T-helper 2 cell (primary cell): Measurements from ENCODE around the gene BTBD8.

Experiments used
- DNase-seq, 5 experiments: peaks; one replicate each; pipeline versions ENCODE4 v3.0.0 to v3.0.0-alpha.2; 2012 to 2022

BTBD8 gene

DNA sequence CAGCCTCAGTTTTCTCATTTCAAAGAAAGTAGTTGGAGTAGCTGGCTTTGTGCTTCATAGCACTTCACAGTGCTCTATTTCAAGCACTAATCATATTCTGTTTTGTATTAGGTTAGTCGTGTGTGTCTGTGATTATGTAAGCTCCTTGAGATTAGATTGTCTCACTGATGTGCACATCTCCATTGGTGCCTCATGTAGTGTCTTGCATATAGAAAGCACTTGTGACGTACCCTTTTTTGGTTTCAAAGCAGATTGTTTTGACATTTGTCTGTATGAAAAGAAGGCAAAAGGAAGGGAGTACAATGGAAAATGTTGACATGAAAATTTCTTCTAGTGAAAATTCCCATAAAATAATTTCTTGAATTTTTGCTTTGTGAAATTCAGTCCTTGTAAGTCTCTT is 13.9 kb downstream of the BTBD8 start:
- DNase-seq, result no peak

DNA sequence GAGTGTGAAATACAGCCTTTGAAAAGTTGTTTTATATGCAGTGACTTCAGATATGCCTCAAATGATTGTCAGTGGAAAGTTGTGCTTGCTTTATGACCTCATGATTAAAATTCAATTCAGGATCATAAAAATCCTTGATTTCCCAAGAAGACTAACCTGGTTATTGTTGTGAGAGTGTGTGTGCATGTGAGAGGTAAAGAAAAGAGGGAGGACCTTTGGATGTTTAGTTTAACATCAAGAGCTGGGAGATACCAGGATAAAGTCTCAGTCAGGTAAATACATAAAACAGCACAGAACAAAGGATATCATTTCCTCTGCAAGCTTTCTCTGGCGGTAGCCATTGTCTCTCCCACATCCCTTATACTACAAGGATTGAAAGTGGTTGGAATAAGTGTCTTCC is 14.4 kb downstream of the BTBD8 start:
- DNase-seq, result no peak

DNA sequence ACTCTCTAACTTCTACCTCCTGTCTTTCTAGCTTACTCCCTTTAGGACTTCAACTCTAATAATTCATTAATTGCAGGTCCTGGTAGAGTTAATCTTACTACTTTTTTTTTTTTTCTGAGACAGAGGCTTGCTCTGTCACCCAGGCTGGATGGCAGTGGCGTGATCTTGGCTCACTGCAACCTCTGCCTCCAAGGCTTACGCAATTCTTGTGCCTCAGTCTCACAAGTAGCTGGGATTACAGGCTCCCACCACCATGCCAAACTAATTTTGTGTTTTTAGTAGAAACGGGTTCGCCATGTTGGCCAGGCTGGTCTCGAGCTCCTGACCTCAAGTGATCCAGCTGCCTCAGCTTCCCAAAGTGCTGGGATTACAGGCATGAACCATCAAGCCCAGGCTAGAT is 15.7 kb downstream of the BTBD8 start:
- DNase-seq, result no peak

DNA sequence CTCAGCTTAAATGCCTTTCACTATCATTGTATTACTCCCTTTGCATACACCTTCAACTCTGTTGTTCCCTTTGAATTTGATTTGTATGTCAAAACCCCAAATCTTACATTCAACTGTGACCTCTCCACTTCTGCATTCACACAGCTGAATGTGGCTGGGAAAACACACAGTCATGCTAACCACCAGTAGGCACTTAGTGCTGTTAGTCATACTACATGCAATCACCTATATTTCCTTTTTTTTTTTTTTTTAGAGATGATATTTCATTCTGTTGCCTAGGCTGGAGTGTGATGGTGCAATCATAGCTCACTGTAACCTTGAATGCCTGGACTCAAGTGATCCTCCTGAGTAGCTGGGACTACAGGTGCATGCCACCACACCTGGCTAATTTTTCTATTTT is 16.2 kb downstream of the BTBD8 start:
- peak in 1 of 5 experiments; percentile 2 for DNase-seq

DNA sequence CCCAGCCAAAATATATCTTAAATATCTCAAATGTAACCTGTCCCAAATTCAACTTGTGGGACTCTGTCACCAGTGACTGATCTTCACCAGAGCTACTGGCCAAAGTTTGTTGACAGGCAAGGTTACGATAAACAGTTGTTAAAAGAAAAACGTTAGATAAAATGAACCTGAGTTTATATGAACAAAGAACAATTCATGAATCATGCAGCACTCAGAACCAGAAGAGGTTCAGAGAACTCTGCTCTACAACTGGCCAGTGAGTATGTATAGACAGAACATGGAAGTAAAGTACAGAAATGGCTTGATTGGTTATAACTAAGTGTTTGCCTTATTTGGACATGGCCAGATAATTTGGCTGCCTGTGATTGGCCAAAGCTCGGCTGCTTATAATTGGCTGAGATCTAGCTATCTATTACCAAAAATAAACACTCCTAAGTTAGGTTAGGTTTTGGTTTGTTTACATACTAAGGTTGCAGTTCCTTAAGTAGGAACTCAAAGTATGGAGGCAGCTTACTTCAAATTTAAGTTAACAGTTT is 25.5 kb downstream of the BTBD8 start:
- no peak for DNase-seq

DNA sequence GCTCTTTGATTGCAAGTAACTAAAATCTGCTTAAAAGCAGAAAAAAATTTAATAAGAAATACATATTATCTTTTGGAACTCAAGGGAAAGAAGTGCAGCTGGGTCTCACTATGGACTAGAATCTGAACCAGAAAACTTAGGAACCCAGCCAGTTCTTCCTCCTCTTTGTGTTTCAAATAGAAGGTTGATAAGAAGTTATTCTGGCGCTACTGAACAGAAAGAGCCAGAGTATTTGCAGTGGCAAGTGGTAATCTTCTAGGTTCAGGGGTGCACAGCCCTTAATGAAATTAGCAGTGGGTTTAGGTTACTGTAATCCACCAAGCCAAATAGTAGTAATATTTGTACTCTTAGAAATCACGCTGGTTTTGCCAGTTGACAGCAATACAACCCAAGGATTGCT is 28.5 kb downstream of the BTBD8 start:
- no peak for DNase-seq

DNA sequence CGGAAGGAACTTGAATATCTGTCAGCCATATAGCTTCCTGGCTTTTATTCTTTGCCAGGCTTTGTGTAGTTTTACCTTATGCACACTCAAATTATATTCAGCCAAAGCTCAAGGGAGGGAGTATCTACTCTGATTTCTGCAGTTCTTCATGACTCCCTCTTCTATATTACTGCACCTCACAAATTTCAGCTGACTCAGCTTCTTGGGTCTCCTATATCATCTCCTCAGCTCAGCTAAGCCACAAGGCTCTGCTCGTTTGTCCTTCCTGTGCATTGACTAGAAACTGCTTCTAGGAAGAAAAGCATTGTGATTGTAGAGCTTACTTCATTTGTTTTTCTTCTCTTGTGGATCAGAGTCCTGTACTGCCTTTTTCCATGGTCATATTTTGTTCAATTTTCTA is 37.4 kb downstream of the BTBD8 start:
- DNase-seq, result peak in 1 of 5 experiments; percentile 64

DNA sequence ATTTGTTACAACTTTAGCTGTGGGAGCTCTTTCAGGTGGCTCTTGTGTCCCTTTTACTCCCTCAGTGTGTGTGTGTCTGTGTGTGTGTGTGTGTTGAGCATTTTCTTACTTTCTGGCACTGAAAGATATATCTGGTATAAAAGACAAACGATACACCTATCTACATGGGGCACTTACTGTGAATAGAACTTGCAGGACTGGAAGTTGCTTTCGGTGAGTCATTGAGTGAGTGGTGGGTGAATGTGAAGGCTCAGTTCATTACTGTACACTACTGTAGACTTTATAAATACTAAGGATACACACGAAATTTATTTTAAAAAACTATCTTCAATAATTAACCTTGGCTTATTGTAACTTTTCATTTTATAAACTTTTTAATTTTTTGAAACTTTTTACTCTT is 38.7 kb downstream of the BTBD8 start:
- DNase-seq, result peak in 1 of 5 experiments; percentile 43

DNA sequence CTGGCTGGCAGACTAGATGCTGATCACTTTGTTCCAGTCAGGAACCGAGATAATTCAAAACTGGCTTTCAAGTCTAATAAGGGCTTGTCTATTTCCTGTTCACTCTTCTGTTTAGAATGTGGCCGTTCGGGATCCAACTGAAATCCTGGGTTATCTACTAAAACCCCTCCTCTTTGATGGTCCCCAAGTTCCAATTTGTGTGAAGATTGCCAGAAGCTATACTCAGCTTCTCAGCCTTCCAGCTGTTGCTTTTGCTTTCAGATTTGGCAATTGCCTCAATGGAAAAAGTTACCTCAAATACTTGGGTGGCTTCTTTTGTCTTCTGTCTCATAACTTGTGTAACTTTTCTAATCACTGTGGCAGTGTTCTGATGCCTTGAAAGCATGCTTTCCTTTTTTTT is 43.7 kb downstream of the BTBD8 start:
- peak in 1 of 5 experiments; percentile 52 for DNase-seq

DNA sequence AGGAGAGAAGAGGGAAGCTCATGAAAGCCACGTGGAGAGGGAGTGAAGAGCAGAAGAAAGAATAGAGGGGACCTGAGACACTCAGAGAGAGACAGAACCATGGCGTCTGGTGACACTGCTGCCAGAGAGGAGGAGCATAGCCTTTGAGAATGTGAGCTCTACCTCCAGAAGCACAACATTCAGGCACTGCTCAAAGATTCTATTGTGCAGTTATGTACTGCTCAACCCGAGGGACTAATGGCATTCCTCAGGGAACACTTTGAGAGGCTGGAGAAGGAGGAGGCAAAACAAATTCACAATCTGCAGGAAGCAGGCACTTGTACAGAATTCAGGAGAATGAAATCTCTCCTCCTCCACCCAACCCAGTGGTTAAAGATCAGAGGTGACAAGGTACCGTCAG is 45.1 kb downstream of the BTBD8 start:
- DNase-seq, result peak in 1 of 5 experiments; percentile 56

DNA sequence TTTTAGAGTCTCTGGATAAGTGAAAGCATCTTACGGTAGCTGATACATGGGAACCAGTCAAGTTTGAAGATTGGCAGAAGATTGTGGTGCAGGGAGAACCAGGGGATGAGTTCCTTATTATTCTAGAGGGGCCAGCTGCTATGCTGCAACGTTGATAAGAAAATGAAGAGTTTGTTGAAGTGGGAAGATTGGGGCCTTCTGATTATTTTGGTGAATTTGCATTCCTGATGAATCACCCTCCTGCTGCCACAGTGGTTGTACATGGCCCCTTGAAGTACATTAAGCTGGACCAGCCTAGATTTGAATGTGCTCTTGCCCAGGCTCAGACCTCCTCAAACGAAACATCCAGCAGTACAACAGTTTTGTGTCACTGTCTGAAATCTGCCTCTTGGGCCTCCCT is 45.9 kb downstream of the BTBD8 start:
- DNase-seq, result no peak

DNA sequence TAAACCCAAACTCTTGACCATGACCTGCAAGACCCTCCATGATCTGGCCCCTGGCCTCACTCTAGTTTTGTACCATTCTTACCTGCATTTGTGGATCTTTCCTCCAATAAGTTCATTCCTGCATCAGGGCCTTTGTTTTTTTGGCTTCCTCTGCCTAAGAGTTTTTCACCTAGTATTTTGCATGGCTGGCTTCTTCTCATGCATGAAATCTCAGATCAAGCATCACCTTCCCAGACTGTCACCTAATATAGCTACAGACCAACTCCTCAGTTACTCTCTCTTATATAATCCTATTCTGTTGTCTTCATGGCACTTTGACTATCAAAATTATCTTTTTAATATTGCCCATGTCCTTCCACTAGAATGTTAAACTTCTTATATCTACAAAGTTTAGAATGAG is 54.2 kb downstream of the BTBD8 start:
- DNase-seq, result no peak

DNA sequence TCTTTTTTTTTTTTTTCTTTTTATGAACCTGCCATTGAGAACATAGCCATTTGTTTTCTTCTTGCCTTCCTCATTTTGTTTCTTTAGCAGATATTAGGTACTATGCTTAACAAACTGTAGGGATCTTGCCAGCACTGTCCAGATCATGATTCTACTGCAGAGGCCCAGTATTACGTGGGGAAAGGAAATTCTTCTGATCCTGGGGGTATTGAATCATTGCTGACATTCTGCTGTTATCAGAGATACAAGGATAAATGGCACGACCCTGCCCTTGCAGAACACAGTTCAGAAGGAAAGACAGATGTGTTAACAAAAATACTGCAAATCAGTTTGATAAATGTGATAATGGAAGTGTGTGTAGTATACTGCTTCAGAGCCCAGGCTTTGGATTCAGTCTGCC is 56.2 kb downstream of the BTBD8 start:
- no peak for DNase-seq

DNA sequence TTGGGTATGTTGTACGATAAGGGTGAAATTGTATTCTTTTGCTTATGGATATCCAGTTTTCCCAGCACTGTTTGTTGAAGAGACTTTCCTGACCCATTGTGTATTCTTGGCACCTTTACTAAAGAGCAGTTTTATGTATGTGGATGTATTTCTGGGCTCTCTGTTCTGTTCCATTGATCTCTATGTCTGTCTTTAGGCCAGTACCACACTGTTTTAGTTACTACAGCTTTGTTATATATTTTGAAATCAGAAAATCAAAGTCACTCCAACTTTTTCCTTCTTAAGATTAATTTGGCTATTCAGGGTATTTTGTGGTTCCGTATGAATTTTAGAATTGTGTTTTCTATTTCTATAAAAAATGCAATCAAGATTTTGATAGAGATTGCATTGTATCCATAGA is 74.8 kb downstream of the BTBD8 start:
- no peak for DNase-seq

DNA sequence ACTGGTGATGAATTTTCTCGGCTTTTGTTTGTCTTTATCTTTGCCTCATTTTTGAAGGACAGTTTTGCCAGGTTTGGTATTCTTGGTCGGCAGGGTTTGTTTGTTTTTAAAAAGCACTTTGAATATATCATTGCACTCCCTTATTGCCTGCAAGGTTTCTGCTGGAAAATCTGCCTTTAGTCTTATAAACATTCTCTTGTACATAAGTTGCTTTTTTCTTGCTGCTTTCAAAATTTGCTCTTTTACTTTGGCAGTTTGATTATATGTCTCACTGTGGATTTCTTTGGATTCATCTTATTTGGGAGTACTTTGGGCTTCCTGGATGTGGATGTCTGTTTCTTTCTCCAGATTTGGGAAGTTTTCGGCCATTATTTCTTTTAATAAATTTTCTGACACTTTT is 79.4 kb downstream of the BTBD8 start:
- no peak for DNase-seq

DNA sequence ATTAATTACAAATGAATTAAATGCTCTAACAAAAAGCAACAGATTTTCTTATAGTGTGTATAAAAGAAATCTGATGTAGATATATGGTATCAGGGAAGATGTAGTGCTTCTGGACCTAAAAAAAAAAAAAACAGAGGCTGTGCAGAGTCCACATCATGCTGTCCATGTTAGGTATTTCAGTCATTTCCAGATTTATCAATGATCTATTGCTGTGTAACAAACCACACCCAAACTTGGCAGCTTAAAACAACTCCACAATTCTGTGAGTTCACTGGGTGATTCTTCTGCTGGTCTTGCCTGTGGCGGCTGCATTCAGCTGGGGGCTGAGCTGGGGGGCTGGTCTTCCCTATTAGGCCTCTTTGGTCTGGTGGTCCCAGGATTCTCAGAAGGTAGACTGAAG is 85.2 kb downstream of the BTBD8 start:
- DNase-seq, result no peak

DNA sequence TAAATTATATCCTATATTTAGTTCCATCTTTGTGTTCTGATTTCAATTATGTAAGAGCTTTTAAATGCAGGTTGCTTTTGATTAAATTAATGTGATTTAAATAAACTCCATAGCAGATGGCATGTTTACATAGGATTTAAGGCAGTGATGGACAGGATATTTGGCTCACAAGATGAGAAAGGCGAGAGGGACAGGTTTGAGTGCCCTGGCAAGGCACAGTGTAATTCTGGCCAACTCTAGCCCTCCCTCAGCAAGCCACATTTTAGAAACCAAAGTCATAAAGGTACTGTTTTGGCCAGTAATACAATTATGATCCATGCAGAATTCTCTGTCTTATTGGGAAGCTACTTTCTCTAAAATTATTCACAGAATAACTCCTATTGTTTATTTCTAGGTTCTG is 87.0 kb downstream of the BTBD8 start:
- no peak for DNase-seq

DNA sequence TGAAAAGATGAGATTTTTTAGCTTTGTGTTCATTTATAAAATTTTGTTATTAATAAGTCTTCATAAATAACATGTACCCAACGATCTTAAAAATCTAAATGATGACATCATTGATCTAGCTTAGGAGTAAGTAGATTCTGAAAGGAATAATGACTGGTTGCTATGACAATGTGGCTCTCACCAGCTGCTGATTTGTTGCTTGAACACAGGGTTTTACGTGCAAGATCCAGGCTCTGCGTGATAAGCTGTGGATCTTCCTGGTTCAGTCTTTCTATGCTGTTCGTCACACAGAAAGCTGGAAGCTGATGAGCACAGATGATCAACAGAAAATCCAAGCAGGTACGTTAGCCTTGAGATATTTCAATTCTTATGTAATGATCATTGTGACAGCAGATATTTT is 88.5 kb downstream of the BTBD8 start:
- no peak for DNase-seq

DNA sequence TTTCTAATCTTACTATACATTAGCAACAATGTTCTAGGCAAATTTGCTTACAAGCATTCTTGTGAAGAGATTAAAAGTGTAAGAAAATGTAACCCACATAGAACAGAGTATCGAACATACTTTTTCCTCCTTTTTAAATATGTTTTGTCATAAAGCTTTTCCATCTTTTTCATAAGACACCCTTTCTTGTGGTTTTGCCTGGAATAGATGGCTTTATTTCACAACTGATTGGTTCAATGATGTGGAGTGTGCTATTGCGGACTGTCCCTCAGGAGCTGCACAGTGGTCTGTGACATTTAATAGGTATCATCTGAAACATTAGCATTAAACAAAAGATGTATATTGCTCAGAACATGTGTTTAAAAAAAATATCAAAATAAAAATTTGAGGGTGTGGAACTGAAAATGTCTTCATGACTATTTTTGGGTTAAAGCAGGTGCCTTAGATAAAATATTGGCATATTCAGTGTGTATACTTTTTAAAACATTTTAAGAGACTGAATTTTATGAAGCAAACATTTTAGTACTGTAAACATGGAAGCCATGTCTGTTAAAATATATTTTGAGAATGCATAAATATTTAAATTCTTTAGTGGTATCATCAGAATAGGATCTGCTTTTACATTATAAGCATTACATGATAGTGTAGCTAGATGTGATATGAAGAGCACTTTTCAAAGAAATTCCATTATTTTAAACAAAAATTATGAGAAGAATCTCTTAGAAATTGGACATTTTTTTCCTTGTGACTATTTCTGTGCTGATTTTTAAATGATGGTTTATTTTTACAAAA is 89.3 kb downstream of the BTBD8 start:
- no peak for DNase-seq

DNA sequence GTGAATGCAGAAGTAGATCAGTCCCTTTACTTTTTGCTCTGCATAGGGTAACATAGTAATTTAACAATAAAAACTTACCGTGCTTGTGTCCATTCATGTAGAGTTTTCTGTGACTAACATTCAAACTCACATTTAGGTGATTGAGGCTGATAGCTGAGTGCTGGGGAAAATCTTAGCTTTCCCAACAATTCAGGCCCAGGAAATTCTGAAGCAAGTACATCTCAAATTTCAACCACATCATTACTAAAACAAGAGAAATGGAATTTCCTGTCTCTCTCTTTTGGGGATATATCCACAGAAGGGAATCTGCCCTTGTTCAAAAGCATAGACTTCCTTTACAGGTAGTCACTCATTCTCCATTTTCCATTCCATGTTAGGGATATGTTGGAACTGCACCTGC is 104.5 kb downstream of the BTBD8 start:
- no peak for DNase-seq

DNA sequence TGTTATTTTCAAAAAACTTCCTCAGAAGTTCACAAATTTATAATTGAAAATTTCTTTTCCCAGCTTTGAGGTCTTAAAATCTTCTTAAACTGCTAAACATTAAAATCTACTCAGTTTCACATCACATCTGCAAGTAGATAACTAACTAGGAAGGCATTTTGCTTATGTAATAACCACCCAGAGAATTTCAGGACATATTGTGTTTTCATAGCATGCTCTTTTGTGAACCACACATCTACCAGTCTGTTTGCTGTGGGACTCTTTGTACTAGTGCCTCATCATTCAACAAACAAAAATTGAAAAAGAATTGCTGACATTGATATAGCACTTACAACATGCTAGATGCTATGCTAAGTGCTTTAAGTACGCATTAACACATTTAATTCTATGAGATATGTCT is 105.9 kb downstream of the BTBD8 start:
- no peak for DNase-seq

DNA sequence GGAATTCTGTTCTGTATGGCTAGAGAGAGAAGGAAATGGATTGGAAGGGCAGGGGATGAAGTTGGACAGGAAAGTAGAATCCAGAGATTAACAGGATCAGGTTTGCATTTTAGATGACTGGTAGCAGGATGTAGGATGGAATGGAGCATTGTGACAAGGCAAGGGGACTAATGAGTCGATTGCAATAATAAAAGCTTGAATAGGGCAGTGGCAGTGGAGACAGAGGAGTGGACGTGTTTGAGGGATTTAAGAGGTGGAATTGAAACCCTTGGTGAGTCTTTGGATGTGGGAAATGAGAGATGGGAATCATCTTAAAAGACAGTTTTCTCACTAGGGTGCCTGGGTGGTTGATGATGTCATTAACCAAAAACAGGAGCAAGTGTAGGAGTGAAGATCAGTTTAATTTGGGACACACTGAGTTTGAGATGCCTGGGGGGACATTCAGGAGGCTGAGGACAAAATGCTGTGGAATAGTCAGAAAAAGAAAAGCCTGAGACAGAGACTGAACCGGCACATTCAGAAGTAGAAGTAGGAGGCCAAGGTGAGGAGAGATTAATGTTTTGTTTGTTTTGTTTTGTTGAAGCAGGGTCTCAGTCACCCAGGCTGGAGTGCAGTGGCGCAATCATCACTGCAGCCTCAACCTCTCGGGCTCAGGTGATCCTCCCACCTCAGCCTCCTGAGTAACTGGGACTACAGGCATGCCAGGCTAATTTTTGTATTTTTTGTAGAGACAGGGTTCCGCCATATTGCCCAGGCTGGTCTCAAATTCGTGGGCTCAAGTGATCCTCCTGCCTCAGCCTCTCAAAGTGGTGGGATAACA is 108.5 kb downstream of the BTBD8 start:
- no peak for DNase-seq

DNA sequence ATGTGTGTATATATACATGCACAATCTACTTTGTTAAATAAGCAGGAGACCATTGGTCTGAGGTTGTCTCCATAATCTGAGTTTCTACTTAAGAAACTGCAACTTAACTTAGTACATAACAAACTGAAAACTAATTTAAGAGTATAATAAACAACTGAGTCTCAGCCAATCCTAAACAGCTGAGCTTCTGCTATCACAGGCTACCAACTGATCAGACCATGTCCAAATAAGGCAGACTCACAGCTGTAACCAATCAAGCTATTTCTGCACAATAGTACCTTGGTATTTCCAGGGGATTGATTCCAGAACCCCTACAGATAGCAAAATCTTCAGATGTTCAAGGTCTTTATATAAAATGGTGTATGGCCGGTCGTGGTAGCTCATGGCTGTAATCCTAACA is 111.6 kb downstream of the BTBD8 start:
- DNase-seq, result no peak

DNA sequence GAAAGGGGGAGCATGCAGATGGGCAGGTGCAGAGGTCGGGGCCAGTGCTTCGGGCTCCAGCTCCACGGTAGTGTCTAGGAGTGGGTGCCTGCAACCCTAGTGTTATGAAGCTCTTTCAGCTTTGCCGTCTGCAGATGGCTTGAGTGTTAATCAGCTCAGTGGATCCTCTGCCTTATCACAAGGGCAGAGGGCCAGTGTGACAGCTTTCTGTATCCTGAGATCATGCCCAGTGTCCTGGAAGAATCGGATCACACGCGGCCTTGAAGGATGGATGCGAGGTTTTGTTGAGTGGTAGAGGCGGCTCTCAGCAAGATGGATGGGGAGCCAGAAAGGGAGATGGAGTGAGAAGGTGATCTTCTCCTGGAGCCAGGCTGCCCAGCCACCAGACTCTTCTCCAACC is 112.1 kb downstream of the BTBD8 start:
- DNase-seq, result no peak
